HG03432 (cell line): ENCODE measurements around the gene CERS6.

Source experiments
- ATAC-seq: cut with Tn5 transposase; IDR thresholded peaks from one replicate; pipeline ENCODE4 v1.9.1; 2021; ENCODE audit warnings: mild to moderate bottlenecking, moderate library complexity; ENCODE audit not compliant: unreplicated experiment

CERS6 gene

DNA sequence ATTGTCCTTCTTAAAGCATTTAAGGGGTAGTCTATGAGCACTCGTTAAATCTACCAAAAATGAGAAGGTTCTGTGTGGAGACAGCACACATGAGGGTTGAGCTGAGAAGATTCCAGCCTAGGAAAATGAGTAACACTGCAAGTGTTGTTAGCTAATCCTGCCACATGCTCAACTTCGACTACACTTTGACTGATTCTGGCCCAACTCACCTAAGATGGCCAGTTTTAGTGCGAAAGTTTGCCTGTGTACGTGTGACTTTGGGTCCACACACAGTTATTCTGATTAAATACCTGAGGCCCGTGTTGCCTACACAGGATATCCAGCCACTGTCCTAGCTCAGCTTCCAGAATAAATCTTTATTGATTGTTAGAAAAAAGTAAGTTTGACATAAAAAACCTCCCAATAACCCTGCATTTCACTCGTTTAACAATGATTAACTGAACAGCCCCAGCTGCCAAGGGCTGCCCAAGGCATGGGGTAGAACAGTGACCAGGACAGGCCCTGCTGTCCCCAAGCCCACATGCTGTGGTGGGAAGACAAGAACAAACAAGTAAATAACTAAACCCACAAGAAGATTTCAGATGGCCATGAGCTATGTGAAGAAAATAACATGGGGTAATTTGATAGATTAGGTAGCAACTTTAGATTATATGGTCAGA lies 14.7 kb upstream of the CERS6 start:
- no peak for ATAC-seq

DNA sequence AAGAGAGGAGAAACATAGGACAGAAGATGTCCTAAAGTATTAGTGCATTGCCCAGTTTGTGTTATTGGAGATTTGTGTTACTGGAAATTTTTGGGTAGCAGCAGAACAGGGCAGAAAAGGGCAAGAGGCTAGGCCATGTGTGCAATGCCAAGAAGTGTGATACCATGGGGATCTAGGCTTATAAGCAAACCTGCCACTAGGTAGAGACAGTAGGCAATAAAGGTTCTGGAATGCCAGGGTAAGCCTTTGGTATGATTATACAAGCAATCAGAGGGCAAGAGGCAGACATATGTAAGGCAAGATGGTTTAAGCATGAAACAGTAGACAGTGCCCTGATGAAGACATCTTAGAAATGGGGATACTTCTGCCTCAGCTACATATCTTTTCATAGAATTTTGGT lies 12.3 kb upstream of the CERS6 start:
- no peak for ATAC-seq

DNA sequence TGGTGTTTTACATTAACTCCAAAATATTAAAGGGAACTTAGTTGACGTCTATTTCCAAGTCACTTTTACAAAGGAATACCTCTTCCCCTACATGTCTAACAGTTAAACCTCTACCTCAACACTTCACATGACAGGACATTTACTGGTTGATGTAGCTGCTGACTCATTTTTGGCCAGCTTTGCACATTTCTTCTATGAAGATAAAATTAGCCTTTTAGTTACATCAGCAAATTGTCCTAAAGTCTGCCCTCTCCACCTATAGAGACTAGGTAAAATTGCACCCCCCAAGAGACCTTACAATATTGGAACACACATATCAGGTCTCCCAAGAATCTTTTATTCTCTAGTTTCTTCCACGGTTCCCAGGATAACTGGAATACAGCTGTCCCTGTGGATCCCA lies 10.1 kb upstream of the CERS6 start:
- ATAC-seq = no peak

DNA sequence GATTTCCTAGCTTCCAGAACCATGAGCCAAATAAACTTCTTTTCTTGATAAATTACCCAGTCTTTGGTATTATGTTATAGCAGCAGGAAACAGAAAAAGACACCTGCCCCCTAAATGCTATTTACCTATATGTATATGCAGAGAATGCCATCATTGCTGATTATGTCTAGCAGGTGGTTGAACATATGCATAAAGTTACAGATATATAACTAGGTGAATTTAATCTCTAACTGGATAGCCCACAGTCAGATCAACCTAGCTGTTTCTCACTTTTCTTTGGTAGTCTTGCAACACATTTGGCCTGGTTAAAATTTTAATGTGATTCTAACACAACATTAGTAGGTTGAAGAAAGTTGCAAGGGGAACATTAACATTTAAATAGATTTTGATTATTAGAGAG lies 7.1 kb upstream of the CERS6 start:
- no peak for ATAC-seq

DNA sequence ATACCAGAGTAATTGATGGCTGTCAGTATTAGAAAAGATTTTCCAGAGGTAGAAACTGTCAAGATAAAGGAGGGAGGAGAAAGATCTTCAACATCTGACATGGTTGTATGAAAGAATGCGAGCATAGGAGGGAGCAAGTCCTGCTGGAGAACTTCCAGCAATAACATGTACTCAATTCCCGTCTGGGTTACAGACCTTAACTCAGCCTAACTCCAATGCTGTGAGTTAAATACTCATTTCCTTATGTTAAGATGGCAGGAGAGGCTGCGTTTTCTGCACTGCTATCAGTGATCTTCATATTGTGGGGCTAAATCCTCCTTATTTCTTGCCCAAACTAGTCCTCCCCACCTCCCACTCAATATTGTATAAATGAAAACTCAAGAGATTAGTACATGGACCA lies 6.7 kb upstream of the CERS6 start:
- ATAC-seq = no peak

- ATAC-seq = no peak
Observed at GRCh38 chr2:168450171-168450570, 5.9 kb upstream of the CERS6 start.

- no peak for ATAC-seq
Observed at GRCh38 chr2:168450732-168451131, 5.3 kb upstream of the CERS6 start.

DNA sequence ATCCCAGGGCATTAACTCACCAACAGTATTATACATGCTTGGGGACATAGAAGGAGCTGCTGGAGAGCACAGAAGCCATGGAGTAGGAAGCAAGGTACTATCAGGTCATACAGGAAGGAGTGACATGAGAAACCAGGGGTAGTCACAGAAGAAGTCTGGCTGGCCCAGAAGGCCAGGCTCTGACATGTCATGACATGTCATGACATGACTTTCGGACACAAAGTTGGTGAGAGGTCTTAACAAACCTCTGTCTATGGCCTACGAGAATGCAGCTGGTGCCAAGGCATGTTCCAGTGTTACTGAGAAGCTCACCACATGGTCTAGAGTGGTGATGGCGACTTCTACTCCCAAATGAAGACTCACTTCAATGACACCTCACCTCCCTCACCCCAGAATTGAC lies 3.3 kb upstream of the CERS6 start:
- ATAC-seq = no peak

- ATAC-seq = no peak
Observed at GRCh38 chr2:168453404-168453803, 2.7 kb upstream of the CERS6 start.

DNA sequence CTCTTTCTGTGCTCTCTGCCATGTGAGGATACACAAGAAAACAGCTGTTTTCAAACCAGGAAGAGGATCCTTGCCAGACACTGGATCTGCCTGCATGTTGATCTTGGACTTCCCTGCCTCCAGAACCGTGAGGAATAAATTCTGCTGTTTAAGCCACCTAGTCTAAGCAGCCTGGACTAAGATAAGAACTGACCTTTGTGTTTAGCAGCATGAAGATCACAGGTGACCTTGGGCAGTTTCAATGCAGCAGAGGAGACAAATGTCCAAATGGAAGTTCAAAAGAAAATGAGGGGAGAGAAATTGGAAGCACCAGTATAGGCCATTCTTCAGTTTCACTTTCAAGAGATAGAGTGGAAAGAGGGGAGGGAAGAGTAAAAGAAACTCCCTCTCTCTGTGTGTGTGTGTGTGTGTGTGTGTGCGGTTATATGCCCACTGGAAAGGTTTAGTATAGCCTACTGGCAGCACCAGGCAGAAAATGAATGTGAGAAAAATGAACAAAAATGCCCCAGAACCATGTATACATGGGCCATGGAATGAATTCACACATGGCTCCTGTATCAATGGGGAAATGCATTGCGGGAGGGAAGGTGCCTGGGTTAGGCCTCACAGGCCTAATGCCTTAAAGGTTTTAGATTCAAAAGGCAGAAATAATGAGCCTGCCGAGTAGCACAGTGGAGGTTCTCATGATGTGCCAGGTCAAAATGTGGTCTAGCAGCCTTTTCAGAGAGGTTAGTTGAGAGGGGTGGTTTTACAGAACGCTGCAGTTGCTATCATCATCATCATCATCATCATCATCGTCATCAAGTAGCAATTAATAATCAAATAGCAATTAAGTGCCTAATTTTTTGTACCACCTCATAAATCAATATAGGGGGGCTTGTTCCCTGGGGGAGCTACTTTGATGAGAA lies 1.1 kb upstream of the CERS6 start:
- no peak for ATAC-seq

DNA sequence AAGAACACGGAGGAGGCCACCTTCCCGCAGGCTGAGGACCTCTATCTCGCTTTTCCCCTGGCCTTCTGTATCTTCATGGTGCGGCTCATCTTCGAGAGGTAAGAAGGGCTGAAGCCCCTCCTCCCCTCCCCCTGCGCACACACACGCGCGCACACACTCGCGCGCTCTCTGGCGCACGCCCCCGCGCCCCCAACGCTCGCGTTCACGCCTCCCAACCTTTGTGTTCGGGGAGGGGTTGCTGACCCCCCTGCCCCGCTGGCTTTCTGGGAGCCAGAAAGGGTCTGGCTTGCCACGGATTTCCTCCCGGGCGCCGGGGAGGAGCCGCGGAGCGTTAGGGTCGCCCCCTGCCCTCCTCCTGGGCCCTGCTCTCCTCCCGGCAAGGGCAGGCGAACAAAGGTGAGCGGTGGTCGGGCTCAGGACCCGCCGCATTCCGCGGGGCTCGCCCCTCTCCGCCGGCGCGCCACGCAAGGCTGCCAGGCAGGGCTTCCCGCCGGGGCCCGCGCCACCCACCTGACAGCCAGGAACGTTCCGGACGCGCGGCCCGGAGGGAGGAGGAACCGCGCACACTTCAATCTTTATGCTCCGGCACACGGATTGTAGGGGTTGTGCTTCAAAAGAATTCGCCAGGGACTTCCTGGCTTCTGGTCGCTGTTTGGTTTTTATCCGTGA lies 583 bp downstream of the CERS6 start:
- ATAC-seq = peak; percentile 34

GRCh38 chr2:168457190-168457895 lies 1.3 kb downstream of the CERS6 start:
- ATAC-seq = no peak

GRCh38 chr2:168458139-168458538 lies 2.1 kb downstream of the CERS6 start:
- no peak for ATAC-seq

- ATAC-seq = no peak
Observed at GRCh38 chr2:168459256-168459655, 3.2 kb downstream of the CERS6 start.

GRCh38 chr2:168460571-168460970 lies 4.5 kb downstream of the CERS6 start:
- ATAC-seq = no peak

GRCh38 chr2:168461178-168461941 lies 5.3 kb downstream of the CERS6 start:
- ATAC-seq = no peak

GRCh38 chr2:168461942-168462331 lies 5.9 kb downstream of the CERS6 start:
- ATAC-seq = no peak

GRCh38 chr2:168462543-168463045 lies 6.5 kb downstream of the CERS6 start:
- ATAC-seq = no peak

GRCh38 chr2:168465594-168465993 lies 9.5 kb downstream of the CERS6 start:
- no peak for ATAC-seq

- ATAC-seq = no peak
Observed at GRCh38 chr2:168466190-168466737, 10.2 kb downstream of the CERS6 start.
